T47D (cell line): ENCODE measurements around the gene ZNF230.

Experiments
- DNase-seq, 2 experiments: peaks; one replicate each; pipeline versions ENCODE4 v3.0.0 to v3.0.0-alpha.2; 2011 to 2012; ENCODE audit warnings: low read depth in 1 of 2, low spot score in 1 of 2
- JUND ChIP-seq: IDR thresholded peaks from 2 replicates; pipeline ENCODE4 v1.6.1; 2012; ENCODE audit warnings: low read depth
- in situ Hi-C: cut with HindIII; loops from 2 replicates; pipeline ENCODE4 v1.10.0; 2016; ENCODE audit warnings: low sequenced_read_pairs, low pct_unique_long_range_greater_than_20kb

The ZNF230 gene

DNA sequence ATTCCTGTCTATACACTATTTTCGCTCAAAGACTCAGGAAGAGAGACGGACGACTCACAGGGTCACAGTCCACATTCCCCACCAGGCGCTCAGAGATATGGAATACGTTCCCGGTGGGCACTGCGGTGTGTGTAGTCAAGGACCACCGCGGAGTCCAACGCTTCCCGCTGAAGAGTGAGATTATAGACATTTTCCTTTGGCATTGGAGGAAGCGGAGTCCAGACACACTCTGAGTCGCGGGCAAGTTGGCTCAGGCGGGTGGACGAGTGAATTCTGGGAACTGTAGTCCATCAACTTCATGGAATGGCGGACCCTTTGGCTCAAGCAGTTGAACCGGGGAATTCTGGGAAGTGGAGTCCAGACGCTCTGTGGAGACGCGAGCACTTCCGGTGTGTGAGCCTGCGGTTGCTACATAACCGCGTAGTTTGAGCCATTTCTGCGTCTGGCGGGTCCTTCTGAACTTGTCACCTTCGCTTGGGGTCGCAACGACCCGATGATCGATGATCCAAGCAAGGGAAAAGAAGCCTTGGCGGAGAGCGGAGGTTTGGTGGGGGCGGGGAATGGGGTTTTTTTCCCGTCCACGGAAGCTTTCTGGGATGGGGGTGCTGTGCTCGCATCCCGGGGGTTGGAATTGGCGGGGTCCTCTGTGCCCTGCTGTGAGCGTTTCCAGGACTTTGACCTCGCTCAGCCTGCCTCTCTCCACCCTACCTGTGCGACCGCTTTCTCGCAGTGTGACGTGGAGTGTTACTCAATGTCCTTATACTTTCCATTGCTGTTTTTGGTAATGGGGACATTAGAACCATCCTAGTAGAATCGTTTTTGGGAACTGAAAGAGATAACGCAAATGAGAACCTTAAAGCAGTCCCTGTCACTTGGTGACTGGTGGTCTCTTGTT lies at the start of gene ZNF230:
Gene ZNF230 (plus strand): TSS at position 392 of the 895 bp plus-strand sequence. CDS start 4,122 bp downstream, outside the sequence.
- TF ChIP-seq JUND, result no peak
- in situ Hi-C loops, result no loop called here
- peak; percentile 46 to 95 for DNase-seq

GRCh38 chr19:43956827-43957226 lies 45.9 kb upstream of the ZNF230 start:
- TF ChIP-seq JUND, result no peak
- no peak for DNase-seq
- in situ Hi-C loops, result no loop called here

DNA sequence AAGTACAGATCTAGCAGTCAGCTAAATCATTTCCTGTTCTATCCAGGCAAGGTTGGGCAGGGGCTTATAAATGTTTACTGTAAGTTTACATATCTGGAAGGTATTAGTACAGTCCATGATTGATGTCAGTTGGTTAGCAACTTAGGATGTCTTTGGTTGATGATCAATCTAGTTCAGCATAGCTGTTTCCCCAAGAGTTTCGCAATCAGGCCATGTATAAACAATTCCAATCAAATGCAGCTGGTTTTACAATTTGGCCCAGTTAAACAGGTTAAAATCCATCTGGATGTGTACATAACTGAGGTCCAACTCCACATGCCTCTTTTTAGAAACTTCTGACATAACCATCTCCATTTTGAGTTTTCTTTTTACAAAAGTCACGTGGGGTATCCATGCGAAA lies 44.9 kb upstream of the ZNF230 start:
- in situ Hi-C loops, result no loop called here
- peak in 1 of 2 experiments; percentile 12 for DNase-seq
- no peak for TF ChIP-seq JUND

DNA sequence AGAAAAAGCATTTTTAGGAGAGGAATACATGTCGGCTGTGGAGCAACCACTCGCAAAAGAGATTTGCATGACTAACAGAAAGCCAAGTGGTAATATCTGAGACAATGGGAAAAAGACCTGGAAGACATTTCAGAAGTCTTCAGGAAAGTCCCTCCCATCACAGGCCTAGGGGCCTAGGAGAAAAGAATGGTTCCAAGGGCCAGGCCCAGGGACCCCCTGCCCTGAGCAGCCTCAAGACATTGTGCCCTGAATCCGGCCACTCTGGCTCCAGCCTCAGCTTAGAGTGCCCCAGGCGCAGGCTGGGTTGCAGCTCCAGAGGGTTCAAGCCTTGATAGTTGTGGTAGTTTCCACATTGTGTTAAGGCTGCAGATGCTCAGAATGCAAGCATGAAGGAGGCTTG lies 42.3 kb upstream of the ZNF230 start:
- in situ Hi-C loops, result no loop called here
- no peak for DNase-seq
- no peak for TF ChIP-seq JUND

DNA sequence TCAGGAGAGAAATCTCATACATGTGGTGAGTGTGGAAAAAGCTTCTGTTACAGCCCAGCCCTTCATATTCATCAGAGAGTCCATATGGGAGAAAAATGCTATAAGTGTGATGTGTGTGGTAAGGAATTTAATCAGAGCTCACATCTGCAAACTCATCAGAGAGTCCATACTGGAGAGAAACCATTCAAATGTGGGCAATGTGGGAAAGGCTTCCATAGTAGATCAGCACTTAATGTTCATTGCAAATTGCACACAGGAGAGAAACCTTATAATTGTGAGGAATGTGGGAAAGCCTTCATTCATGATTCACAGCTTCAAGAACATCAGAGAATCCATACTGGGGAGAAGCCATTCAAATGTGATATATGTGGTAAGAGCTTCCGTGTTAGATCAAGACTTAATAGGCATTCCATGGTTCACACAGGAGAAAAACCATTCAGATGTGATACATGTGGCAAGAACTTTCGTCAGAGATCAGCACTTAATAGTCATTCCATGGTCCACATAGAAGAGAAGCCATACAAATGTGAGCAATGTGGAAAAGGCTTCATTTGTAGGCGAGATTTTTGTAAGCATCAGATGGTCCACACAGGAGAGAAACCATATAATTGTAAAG lies 36.6 kb upstream of the ZNF230 start:
- no peak for TF ChIP-seq JUND
- in situ Hi-C loops, result no loop called here
- peak in 1 of 2 experiments; percentile 3 for DNase-seq

GRCh38 chr19:43976732-43977131 lies 26.0 kb upstream of the ZNF230 start:
- no peak for TF ChIP-seq JUND
- DNase-seq, result no peak
- in situ Hi-C loops, result no loop called here

DNA sequence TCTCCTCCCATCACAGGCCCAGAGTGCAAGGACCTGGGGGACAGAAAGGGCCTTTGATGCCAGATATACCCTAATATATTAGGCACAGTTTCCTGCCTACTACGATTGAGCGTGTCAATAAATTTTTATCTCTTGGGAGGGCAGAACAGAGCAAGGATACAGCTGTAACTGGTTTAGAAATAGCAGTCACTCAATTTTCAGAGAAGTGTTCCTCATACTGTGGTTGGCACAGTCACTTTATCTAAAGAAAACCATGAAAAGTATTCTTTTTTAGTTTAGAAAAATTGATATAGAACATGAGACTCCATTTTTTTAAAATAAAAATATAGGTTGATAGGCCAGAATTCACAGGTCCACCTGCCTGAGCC lies 19.2 kb upstream of the ZNF230 start:
- in situ Hi-C loops, result no loop called here
- TF ChIP-seq JUND, result no peak
- no peak for DNase-seq

DNA sequence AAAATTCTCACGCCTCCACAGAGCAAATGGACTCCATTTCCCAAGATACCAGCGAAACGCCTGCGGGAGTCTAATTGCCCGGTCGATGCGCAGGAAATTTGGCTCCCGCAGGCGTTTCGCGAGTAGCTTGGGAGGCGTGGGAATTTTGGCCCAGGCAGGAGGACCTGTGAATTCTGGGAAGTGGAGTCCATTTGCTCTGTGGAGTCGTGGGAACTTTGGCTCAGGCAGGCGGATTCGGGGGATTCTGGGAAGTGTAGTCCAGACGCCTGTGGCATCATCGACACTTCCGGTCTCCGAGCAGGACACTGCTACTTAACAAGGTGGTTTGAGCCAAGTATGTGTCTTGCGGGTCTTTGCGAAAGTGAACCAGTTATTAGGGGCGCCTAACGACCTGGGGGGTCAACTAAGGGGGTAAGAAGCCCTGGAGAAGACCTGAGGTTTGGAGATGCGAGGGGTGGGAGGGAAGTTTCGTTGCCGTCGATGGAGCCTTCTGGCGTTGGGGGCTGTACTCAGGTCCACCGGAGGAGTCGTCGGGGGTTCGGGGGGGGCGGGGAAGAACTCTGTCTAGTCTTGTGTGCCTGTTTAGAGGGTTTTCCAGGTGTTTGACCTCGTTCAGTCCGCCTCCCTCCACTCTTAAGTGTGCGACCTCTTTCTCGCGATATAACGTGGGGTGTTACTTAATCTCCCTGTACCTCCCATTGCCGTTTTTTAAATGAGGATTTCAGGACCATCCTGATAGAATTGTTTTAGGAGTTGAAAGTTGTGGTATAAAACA lies 18.7 kb upstream of the ZNF230 start, which contains the start of gene ZNF155:
Gene ZNF155 (plus strand): TSS at position 277 of the 775 bp plus-strand sequence. CDS start 4,356 bp downstream, outside the sequence.
- peak; percentile 25 to 97 for DNase-seq
- TF ChIP-seq JUND, result no peak
- in situ Hi-C loops, result no loop called here

DNA sequence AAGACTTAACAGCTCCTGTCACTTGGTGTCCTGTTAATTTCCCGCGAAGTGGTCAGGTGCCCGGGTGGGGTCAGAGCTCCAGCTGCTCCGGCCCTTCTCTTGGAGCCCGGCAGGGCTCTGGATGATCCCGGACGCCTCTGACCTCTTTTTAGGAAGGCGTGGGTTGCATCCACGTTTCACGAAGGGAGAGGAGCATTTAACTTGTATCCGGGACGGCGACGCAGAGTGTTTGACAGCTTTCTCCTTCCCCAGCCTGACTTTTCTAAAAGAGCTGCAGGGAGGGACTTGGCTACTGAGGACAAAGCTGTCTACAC lies 18.1 kb upstream of the ZNF230 start:
- in situ Hi-C loops, result no loop called here
- no peak for TF ChIP-seq JUND

GRCh38 chr19:43997631-43998290 lies 5.0 kb upstream of the ZNF230 start:
- DNase-seq, result no peak
- TF ChIP-seq JUND, result no peak
- in situ Hi-C loops, result no loop called here

More for the DNA sequence above, 18.1 kb upstream of the ZNF230 start:
- no peak for DNase-seq

- no peak for TF ChIP-seq JUND
- no peak for DNase-seq
- in situ Hi-C loops, result no loop called here
Measured at GRCh38 chr19:44002212-44002565, 568 bp upstream of the ZNF230 start.

GRCh38 chr19:44003461-44004009 lies 778 bp downstream of the ZNF230 start:
- TF ChIP-seq JUND, result no peak
- in situ Hi-C loops, result no loop called here
- peak in 1 of 2 experiments; percentile 21 for DNase-seq

DNA sequence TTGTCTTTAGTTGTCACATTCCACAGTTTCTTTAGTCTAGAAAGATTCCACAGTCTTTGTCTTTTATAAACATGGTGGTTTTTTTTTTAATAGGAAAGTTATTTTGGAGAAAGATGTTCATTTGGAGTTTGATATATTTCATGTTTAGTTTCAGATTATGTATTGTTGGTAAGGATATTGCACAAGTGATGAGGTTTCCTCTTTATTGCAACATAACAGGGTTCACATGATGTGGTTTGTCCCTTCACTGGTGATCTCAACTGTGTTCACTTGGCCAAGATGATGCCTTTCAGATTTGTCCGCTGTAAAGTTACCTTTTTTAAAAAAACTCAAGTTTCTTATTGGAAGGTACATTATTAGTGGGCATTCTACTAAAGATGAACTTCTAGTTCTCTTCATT lies 3.2 kb downstream of the ZNF230 start:
- no peak for DNase-seq
- in situ Hi-C loops, result no loop called here
- TF ChIP-seq JUND, result no peak
